Left colon (tissue), 2 donors: ENCODE data around the gene MRPS31. TPM values are rescaled to one million over a fixed set of nuclear protein-coding genes. Genes with fewer than 3 reads are reported as not detected.
"Not testable (repeated sequence)": the region's sequence is repeated elsewhere in the genome, so short reads cannot be mapped to it uniquely, and the experiment has no call there.

Source experiments
- ATAC-seq: fragments of 200-7000 bp; cut with Tn5 transposase; one replicate; pipeline ENCODE4 v1.9.1; 2020; ENCODE audit warnings: mild to moderate bottlenecking, moderate library complexity
- DNase-seq, 2 donors: peaks; one replicate each; pipeline ENCODE4 v3.0.0-alpha.2; 2020
- intact Hi-C, 2 donors: fragments of 100-400 bp; cut with DNase I in 1 of 2; cut with micrococcal nuclease in 1 of 2; formaldehyde crosslinking; loops; one replicate each; pipeline versions ENCODE4 v1.11.2 to v1.14.0; 2022; cut with DNase I, micrococcal nuclease
- total RNA-seq, 2 donors: library from RNA; stranded (reverse); fragmentation: NEBNext Ultra II Directional; extraction: Animal tissue kit (Norgen Biotek cat#: 25700); gene quantifications; one replicate each; pipeline ENCODE4 v1.2.1, GENCODE V29; 2021
- donor health status: DM: no; HTN: no; CAD: no.
- donor health status: DM: yes; HTN: yes; CAD: no.

MRPS31 gene
- total RNA-seq, 2 donors from 2014 or later, result 17.6 to 19.0 TPM

DNA sequence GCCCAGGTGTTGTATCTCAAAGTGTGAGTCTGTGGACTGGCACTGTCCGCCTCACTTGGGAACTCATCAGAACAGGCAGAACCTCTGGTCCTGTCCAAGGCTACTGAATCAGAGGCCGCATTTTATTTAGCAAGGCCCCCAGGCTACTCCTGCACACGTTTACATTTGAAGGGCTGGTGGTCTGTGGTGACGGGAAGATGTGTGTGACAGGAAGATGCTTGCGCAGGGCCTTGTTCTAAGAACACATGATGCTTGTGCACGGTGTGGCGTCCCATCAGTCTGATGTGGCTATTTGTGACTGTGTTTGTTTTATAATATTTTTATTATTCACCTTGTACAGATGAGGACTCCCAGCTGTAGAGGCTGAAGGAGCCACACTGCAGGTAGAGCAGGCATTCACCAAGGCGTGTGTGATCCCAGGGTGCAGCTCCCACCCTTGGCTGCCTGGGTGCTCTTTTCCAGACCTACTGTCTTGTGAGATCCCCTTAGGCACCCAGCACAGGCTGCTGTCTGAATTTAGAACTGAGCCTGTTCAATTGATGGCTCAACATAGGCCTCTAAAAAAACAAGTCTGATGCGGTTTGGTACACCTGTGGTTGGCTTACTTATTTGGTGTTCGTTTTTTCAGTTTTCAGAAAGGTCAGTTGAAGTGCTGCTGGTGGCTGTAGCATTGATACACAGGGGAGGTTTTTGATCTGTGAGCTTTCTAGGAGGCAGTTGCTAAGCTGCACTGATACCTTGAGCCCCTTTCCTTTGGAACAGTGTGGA is 21.5 kb upstream of the MRPS31 start:
- intact Hi-C loops, result no loop called here
- no peak for DNase-seq
- ATAC-seq, result no peak

DNA sequence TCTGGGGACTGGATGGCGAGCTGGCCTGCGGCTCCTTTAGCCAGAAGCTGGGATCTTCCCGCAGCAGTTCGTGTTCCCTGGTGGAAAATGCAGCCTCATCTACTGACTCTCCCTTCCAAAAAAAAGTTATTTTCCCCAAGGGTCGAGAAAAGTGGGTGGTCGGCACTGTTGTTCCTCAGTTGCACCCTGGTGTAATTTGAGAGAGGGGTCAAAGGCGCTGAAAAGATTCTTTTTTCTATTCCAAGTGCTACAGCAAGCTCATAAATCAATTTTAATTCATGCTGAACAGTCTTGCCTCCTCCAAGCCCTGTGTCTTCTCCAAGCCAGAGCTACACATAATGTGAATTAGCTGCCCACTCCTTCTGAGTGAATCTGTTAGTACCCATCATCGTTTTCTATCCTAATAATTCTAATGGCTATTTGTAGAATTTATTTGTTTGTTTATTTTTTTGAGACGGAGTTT is 19.2 kb upstream of the MRPS31 start:
- intact Hi-C loops, result no loop called here
- ATAC-seq (no peak), DNase-seq (no peak)

DNA sequence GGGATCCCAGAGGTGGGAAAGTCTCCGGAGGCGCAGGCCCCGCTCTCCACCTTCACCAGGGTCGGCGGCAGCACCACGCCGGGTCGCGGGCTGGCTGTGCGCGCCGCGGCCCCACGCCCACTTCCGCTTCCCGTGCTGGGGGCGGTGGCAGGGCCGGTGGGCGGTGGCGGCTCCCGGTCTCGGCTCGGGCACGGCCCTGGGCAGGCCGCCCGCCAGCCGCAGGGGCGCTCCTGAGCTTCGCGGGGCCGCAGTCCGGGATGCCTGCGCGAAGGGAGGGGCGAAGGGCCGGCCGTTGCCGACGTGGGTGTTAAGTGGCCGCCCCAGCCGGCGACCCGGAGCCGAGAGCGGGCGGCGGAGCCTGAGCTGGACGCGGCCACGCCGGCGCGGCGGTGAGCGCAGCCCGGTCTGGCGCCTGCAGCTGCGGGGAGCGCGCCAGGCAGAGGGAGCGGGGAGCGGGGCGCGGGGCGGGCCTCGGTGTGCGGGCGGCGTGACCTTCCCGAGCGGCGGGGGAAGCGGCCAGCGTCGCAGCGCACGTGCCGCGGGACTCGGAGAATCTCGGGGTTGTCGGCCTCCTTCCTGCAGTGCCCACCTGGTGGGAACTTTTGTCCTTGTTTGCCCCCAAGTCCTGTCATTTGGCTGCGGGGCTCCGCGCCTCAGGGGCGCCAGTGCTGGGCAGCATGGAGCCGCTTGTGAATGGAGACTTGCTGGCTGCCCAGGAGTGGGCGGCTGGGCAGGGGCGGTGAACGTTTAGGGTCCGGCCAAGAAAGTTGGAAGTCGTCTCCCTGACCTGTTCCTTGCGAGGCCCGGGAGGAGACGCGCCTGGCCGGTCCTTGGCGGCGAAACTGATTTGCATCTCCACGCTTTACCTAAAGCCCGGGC is 18.5 kb upstream of the MRPS31 start, which contains the start of gene SLC25A15:
Gene SLC25A15 (plus strand): TSS at position 337 of the 879 bp plus-strand sequence. CDS start 3,616 bp downstream, outside the sequence.
- ATAC-seq, result peak; percentile 93
- peak; percentile 85 to 89 for DNase-seq
- intact Hi-C loops, result no loop called here

DNA sequence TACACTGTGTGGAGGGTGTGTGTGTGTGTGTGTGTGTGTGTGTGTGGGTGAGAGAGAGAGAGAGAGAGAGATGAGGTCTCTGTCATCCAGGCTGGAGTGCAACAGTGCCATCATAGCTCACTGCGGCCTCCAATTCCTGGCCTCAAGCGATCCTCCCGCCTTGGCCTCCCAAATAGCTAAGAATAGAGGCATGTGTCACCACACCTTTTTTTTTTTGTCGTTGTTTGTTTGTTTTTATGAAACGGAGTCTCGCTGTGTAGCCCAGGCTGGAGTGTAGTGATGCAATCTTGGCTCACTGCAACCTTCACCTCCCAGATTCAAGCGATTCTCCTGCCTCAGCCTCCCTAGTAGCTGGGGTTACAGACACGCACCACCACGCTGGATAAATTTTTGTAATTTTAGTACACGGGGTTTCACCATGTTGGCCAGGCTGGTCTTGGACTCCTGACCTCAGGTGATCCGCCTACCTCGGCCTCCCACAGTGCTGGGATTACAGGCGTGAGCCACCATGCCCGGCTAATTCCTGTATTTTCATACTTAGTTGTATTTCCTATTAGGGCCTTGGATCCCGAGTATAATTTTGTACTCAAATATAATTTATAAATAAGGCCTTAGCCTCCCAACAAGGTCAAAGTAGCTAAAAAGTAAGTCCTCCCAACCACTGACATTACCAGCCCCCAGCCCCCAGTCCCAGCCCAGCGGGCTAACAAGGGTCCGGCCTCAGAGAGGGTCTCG is 17.7 kb upstream of the MRPS31 start:
- peak; percentile 14 for ATAC-seq
- DNase-seq, result not testable (repeated sequence)

DNA sequence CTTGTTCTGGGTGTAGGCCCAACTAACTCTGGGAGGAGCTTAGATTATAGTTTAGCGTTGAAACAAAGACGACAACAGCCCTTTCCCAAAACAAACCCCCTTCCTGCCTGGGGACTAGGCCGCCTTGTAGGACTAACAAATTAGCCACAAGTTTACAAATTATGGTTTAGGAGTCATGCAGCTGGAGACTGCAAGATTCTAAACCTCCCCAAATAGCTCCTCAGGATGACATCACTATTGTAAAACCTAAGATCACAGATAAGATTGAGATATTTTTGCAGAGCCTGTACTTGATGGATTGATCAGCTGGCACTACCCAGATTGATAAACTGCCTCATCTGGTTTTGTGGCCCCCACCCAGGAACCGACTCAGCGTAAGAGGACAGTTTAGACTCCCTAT is 16.1 kb upstream of the MRPS31 start:
- intact Hi-C loops, result no loop called here
- DNase-seq, result no peak
- no peak for ATAC-seq

More for the DNA sequence above, 17.7 kb upstream of the MRPS31 start:
- intact Hi-C loops, result not testable (repeated sequence)

DNA sequence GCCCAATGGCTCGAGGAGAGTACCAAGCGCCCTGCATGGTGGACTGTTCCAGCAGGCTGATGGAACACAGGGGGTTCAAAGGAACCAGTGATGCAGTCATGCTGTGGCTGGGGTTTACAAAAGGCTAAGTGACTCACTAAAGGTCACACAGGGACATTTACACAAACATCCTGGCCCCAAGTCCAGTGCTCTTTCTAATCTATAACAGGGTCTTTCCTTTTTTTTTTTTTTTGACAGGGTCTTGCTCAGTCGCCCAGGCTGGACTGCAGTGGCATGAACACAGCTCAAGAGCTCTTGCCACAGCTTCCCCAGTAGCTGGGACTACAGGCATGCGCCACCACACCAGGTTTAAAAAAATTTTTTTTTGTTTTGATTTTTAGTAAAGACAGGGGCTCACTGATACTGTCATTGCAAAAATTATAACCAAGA is 15.6 kb upstream of the MRPS31 start:
- intact Hi-C loops, result no loop called here
- ATAC-seq (no peak), DNase-seq (no peak)

DNA sequence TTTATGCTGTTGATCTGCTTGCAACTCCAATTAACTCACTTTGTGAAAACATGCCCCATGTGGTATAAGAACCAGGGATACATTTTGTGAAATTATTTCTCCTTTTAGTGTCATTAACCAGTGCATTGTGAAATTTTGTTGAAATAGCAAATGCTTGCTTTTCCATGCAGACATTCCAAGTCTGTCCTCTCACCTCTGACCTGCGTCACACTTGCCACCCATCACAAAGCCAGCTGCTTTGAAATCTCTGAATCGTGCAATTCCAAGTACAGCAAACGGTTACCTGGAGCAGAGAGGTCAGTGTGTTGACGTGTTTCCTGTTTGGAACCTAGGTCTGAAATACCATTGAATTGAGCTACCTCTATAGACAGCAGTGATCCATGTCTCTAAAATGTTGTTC is 13.6 kb upstream of the MRPS31 start:
- DNase-seq (no peak), ATAC-seq (no peak)
- intact Hi-C loops, result no loop called here

DNA sequence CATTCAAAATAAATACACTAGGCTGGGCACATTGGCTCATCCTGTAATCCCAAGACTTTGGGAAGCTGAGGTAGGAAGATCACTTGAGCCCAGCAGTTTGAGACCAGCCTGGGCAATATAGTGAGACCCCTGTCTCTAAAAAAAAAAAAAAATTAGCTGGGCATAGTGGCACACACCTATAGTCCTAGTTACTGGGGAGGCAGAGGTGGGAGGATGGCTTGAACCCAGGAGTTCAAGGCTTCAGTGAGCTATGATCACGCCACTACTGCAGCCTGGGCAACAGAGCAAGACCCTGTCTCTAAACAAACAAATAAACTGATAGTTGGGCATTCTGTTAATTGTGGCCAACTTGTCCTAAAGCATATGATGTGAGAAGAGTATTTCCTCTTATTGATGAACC is 12.0 kb upstream of the MRPS31 start:
- intact Hi-C loops, ATAC-seq: not testable (repeated sequence)

DNA sequence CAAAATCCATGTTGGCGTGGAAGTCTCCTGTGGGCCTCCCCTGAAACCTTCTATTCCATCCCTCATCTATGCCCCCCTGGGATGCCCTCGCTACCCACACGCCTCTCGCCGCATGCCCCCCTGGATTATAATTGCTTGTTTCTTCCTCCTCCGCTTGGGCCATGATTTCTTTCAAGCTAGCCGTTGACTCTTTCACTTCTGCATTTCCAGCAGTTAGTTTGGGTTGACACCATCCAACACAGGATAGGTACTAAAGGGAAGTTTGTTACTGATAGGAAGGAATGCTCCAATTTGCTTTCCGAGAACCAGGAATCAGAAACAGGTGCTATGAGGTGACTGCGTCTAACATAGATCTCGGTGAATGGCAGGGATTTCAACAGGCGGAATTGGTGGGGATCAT is 10.7 kb upstream of the MRPS31 start:
- no peak for DNase-seq
- intact Hi-C loops, result no loop called here
- no peak for ATAC-seq

More for the DNA sequence above, 12.0 kb upstream of the MRPS31 start:
- not testable (repeated sequence) for DNase-seq

DNA sequence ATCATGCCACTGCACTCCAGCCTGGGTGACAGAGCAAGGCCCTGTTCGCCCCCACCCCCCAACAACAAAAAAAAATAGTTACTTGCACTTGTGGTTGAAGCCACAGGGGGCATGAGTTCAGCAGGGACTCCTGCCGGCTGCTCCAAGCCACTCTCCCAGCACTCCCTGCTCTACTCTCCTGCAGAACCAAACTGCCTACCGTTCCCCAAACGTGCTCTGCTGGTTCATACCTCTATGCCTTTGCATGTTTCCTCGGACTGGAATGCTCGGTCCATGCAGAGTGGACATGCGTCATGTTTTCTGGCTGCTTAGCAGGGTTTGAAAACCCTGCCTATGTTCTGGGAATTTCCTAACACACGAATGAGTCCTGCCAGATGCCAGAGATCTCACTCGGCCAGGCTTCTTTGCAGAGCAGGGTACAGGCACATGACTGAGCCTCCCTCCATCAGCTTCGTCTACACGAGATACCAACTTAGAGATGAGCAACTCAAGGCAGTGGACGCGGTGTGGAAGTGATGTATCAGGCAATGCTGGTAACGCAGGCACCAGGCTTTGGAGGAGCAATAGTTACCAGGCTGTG is 9.9 kb upstream of the MRPS31 start:
- intact Hi-C loops, result no loop called here
- ATAC-seq (no peak), DNase-seq (no peak)

DNA sequence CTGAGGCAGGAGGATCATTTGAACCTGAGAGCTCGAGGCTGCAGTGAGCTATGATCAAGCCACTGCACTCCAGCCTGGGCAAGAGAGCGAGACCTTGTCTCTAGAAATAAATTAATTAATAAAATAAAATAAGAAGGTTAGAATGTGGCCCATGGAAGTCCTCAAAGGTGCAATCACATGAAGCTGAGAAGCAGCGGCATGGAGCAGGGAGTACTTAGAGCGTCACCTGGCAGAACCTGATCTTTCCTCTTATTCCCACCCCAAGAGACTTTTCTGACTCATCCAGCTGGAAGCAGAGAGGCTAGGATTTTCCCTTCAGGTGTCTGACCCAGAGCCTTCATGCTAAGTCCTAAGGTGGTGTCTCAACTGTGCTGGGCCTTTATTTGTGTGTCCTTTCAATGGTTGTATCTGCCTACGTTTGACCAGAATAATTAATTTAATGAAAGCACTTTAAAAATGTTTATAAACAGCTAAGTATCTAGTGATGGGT is 8.9 kb upstream of the MRPS31 start:
- intact Hi-C loops, result no loop called here
- no peak for DNase-seq
- ATAC-seq, result no peak

DNA sequence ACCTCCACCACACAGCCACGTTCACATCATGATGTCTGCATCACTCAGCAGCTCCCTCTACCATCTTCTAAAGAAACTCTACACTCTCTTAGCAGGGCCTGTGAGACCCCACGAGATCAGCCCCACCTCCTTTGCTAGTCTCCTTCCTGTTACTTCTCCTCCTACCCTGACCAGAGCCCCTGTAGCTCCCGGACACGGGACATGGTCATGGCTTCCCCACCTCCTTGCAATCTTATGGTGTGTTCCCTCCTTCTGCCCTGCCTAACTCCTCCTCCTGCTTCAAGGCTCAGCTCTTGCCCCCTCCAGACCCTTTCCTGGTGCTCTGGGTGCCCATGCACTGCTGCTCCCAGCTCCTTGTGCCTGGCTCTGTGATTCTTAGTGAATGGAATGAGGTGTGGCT is 8.1 kb upstream of the MRPS31 start:
- DNase-seq, result no peak
- no peak for ATAC-seq
- intact Hi-C loops, result no loop called here

DNA sequence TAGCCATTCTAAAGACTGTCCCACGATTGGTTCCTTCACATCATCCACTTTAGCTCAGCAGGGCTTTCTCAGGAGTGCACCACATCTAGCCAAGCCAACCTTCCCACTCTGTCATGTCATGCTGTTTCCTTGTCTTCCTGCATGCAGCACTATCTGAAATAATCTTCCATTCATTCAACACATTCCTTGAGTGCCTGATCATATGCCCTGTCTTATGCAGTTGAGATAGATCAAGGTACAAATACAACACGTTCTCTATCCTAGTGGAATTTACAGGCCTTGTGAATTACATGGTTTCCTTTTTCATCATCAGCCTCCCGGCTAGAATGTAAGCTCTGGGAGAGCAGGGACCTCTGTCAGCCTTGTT is 6.8 kb upstream of the MRPS31 start:
- intact Hi-C loops, result no loop called here
- no peak for DNase-seq
- ATAC-seq, result peak; percentile 14

DNA sequence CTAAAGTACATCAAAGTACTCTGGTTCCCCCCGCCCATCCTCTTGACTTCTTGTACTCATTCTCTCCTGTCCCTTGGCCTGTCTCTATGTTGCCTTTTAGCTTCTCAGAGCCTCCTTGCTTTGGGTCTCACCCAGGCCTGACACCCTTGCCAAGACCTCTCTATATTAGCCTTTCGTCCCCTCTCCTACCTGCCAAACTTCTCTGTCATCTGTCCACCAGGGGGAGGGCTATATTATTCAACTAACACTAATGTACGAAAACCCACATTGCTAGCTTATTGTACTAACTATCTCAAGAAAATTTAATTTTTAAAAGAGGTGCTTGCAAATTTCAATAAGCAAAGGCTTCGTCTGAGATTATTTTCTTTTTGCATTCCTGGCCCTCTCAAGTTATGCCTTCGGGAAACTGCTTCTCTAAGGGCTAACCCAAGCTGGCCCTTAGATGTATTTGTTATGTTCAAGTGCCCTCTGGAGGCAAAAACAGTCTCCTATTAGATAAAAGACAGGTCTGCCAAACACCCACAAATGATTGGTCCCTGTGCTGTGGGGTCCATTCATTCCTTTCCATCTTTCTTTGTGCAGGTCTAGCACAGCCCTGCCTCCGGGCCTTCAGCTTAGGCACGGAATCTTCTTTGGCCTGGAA is 6.3 kb upstream of the MRPS31 start:
- intact Hi-C loops, result no loop called here

DNA sequence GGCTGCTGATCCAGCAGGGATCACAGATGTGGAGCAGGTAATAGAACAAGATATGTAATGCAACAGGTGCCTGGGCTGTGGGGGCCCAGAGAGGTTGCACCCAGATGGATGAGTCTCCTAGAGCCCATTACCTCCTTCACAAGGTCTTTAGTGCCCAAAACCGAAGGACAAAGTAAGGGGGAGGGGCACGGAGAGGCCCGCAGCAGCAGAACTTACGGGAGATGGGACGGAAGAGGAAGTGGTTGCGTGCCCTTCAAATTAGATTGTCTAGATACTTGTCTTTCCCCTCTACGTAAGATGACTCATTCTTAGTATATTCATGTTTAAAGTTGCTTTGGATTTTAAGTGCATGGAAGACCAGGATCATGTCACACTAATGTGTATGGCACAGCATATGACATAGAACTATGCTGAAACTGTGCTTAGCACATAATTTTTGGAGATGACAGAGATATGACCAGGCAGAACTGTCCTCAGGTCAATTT is 5.7 kb upstream of the MRPS31 start:
- intact Hi-C loops, result no loop called here
- DNase-seq, result peak; percentile 36 to 45
- peak; percentile 21 for ATAC-seq

More for the DNA sequence above, 6.3 kb upstream of the MRPS31 start:
- ATAC-seq, result peak; percentile 88
- DNase-seq, result peak in 1 of 2 donors; percentile 38

DNA sequence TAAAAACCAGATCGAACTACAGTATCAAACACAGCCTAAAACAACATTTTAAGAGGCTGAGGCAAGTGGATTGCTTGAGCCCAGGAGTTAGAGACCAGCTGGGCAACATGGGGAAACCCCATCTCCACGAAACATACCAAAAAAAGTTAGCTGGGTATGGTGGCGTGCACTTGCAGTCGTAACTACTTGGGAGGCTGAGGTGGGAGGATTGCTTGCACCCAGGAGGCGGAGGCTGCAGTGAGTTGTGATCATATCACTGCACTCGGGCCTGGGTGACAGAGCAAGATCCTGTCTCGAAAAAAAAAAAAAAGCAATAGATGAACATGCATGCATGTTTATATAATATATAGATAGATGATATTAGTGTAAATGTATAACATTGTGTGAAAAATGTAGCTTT is 5.2 kb upstream of the MRPS31 start:
- ATAC-seq, result no peak
- intact Hi-C loops, result no loop called here

DNA sequence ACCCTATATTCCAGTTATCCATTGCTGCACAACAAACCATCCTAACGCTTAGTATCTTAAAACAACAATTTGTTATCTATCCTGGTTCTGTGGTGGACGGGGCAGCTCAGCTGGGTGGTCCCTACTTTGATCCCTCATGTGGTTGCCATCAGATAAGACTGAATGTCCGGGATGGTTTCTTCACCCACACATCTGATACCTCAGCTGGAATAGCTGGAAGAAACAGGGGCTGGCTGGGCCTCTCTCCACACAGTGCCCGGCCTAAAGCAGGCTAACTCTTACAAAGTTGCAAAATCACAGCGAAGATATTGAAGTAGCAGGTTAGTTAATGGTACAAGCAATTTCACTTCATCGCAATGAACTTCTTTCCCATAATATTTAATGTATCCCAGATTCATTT is 3.7 kb upstream of the MRPS31 start:
- no peak for DNase-seq
- ATAC-seq, result no peak
- intact Hi-C loops, result no loop called here

More for the DNA sequence above, 5.2 kb upstream of the MRPS31 start:
- DNase-seq, result no peak
